ENCODE measurements around the gene CCDC124.

- TF ChIP-seq CTCF (conservative IDR thresholded peaks at IDR 0.05; ENCODE audit: low read length) (no peak), EZH2phosphoT487 (IDR thresholded peaks at IDR 0.05; ENCODE audit: borderline replicate concordance) (no peak)
Observed at GRCh38 chr19:17953869-17954268, 21.1 kb downstream of the CCDC124 start.
